NCI-H1092 (cell line): ENCODE data around the gene RUNDC3A.
"Not testable (repeated sequence)": the region's sequence is repeated elsewhere in the genome, so short reads cannot be mapped to it uniquely, and the experiment has no call there.

Source experiments
- DNase-seq: peaks from one replicate; lab custom pipeline; 2025; lab: John Stamatoyannopoulos, UW

RUNDC3A gene

DNA sequence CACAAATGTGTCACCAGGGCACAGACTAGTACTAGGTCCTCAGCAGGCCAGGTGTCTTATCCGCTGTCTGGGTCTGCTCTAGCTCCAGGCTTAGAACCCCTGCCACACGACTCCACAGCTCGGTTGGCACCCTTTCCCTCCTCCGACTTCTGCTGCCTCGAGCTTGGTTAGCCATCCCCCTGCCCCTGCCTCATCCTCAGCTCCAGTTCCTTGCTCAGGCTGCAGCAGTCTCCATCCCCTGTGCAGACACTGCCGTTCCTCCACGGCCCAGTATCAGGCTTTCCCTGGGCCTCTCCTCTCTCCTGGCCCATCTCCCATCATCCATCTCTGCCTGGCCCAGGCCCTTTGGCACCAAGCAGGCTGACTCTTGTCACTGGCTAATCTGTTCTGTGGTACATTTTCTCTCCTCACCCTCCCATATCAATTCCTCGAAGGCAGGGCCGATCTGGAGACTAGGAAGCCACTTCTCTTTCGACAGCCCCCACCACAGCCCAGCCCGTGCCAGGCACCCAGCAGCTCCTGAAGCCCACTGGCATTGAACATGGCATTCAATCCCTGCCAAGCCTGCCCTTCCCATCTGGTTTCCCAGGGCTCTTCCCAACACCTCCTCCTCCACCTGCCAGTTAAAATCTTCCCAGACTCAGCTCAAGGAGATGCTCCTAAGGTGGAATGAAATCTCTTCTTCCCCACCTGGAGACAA, 35.3 kb downstream of the RUNDC3A start:
- DNase-seq: no peak

DNA sequence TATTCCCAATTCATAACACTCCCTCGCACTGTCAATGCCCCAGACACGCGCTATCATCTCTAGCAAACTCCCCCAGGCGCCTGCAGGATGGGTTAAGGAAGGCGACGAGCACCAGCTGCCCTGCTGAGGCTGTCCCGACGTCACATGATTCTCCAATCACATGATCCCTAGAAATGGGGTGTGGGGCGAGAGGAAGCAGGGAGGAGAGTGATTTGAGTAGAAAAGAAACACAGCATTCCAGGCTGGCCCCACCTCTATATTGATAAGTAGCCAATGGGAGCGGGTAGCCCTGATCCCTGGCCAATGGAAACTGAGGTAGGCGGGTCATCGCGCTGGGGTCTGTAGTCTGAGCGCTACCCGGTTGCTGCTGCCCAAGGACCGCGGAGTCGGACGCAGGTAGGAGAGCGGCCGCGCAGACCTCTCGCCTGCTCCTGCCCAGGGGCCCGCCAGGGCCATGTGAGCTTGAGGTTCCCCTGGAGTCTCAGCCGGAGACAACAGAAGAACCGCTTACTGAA, 36.6 kb downstream of the RUNDC3A start, which contains the start of gene GRN:
TSS of gene GRN (plus strand) at position 364 of the 515 bp plus-strand sequence. CDS start 3,863 bp downstream, outside the sequence.
- DNase-seq: peak; percentile 97

- peak; percentile 78 for DNase-seq
These were observed 37.1 kb downstream of the RUNDC3A start for GRCh38 chr17:44345454-44346026.

GRCh38 chr17:44346064-44346844, 37.9 kb downstream of the RUNDC3A start:
- DNase-seq: no peak

GRCh38 chr17:44347206-44348055, 39.0 kb downstream of the RUNDC3A start:
- not testable (repeated sequence) for DNase-seq

DNA sequence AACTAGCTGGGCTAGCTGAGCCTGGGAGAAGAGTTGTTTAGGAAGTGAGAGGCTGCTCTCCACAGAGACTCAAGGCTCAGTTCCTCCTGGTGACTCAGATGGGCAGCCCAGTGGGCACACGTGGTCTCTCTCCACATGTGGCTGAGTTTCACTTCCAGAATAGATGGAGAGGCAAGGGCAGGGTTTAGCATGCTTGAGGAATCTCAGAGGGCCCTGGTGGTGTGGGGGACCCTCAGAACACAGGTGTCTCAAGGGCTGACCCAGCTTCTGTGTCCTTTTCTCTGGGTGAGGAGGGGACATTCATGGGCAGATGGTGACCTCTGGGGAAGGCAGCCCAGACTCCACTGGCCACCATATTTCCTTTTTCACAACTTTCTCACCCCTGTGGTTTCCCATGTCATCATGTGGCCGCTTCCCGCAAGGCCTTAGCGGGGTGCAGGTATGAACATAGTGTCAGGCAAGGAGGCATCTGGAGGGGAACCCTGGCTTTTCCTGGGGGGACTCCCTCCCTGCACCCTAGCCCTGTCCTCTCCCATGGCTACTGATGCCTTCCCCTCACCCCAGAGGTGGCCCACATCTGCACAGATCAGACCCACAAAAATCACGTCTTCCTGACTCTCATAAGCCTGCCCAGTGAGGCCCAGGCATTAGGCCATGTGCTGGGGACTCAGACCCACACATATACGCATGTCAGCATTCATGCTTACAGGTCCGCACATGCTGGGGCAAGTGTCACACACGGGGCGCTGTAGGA, 40.0 kb downstream of the RUNDC3A start:
- DNase-seq: no peak

GRCh38 chr17:44348988-44349364, 40.6 kb downstream of the RUNDC3A start:
- DNase-seq: no peak

- no peak for DNase-seq
These were observed 41.2 kb downstream of the RUNDC3A start for GRCh38 chr17:44349553-44350070.

- peak; percentile 51 for DNase-seq
These were observed 42.4 kb downstream of the RUNDC3A start for GRCh38 chr17:44350733-44351226.

DNA sequence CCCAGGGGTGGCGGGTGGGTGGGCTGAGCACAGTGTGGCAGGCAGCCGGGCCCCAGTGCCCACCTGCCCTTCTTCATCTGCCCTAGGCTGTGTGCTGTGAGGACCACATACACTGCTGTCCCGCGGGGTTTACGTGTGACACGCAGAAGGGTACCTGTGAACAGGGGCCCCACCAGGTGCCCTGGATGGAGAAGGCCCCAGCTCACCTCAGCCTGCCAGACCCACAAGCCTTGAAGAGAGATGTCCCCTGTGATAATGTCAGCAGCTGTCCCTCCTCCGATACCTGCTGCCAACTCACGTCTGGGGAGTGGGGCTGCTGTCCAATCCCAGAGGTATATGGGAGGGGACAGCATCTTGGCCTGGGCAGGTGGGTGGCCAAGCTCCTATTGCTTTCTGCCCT, 43.1 kb downstream of the RUNDC3A start:
- no peak for DNase-seq

GRCh38 chr17:44351961-44352827, 43.8 kb downstream of the RUNDC3A start:
- no peak for DNase-seq

DNA sequence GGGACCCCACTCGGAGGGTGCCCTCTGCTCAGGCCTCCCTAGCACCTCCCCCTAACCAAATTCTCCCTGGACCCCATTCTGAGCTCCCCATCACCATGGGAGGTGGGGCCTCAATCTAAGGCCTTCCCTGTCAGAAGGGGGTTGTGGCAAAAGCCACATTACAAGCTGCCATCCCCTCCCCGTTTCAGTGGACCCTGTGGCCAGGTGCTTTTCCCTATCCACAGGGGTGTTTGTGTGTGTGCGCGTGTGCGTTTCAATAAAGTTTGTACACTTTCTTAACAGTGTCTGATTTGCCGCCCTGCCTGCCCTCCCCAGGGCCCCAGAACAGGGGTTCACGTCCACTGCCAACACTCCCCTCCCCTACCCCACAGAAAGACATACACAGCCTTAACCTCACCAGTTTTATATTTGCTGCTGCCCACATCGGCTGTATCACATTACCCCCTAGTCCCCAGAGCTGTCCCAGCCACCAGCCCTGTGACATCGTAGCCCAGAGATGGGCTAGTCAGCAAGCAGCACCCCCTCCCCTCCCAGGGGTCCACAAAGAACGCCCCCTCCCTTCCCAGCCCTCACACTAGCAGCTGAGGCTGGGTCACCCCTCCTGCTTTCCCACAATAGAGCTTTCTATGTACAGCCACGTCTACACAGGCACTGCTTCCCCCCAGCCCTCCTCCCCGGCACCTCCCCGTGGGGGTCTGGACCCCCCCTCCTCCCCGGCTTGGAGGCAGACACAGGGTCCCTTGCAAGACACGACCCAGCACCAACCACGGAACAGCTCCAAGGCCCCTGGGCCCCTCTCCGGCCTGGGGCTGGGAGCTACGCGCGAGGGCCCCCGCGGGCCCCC, 44.6 kb downstream of the RUNDC3A start:
- no peak for DNase-seq

- no peak for DNase-seq
These were observed 45.4 kb downstream of the RUNDC3A start for GRCh38 chr17:44353672-44354331.

- DNase-seq: no peak
These were observed 46.5 kb downstream of the RUNDC3A start for GRCh38 chr17:44354582-44355561.

DNA sequence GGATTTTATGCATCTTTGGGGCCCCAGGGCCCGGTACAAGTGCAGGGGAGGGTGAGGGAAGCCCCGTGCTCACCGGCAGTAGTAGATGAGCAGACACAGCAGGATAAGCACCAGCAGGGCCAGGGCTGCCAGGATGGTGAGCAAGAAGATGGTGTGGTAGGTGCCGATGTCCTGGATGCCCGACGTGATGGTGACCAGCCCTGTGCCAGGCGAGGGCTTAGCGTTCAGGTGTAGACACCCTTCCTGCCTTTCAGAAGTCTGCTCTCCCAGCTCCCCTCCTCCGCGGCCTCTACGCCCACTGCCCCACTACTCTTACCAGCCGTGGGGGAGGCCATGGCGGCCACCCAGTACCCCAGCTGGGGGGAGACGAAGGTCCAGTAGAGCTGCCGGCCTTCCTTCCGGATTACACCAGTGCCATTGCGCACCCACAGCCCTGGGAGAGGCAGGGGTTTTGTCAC, 47.3 kb downstream of the RUNDC3A start:
- no peak for DNase-seq

- no peak for DNase-seq
These were observed 47.8 kb downstream of the RUNDC3A start for GRCh38 chr17:44356241-44356640.

GRCh38 chr17:44358066-44358465, 49.7 kb downstream of the RUNDC3A start:
- DNase-seq: no peak
